ENCODE results near the gene SPTBN1.

- TF ChIP-seq, protein P1, sequence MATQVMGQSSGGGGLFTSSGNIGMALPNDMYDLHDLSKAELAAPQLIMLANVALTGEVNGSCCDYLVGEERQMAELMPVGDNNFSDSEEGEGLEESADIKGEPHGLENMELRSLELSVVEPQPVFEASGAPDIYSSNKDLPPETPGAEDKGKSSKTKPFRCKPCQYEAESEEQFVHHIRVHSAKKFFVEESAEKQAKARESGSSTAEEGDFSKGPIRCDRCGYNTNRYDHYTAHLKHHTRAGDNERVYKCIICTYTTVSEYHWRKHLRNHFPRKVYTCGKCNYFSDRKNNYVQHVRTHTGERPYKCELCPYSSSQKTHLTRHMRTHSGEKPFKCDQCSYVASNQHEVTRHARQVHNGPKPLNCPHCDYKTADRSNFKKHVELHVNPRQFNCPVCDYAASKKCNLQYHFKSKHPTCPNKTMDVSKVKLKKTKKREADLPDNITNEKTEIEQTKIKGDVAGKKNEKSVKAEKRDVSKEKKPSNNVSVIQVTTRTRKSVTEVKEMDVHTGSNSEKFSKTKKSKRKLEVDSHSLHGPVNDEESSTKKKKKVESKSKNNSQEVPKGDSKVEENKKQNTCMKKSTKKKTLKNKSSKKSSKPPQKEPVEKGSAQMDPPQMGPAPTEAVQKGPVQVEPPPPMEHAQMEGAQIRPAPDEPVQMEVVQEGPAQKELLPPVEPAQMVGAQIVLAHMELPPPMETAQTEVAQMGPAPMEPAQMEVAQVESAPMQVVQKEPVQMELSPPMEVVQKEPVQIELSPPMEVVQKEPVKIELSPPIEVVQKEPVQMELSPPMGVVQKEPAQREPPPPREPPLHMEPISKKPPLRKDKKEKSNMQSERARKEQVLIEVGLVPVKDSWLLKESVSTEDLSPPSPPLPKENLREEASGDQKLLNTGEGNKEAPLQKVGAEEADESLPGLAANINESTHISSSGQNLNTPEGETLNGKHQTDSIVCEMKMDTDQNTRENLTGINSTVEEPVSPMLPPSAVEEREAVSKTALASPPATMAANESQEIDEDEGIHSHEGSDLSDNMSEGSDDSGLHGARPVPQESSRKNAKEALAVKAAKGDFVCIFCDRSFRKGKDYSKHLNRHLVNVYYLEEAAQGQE (IDR thresholded peaks at IDR 0.05; ENCODE audit: low read depth) = no peak
- no peak for TF ChIP-seq EP300 (IDR thresholded peaks at IDR 0.05; ENCODE audit: borderline replicate concordance)
- no peak for TF ChIP-seq TAF1 (IDR thresholded peaks at IDR 0.05; ENCODE audit: low read depth)
- TF ChIP-seq TCF12 (IDR thresholded peaks at IDR 0.05; ENCODE audit: low read depth) = no peak
- TF ChIP-seq, protein P2, sequence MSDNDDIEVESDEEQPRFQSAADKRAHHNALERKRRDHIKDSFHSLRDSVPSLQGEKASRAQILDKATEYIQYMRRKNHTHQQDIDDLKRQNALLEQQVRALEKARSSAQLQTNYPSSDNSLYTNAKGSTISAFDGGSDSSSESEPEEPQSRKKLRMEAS (IDR thresholded peaks at IDR 0.05) = no peak
- TF ChIP-seq CEBPB (IDR thresholded peaks at IDR 0.05) = no peak
- TF ChIP-seq USF1 (IDR thresholded peaks at IDR 0.05) = no peak
- no peak for TF ChIP-seq CREB1 (IDR thresholded peaks at IDR 0.05; ENCODE audit: low read depth)
- TF ChIP-seq YY1 (IDR thresholded peaks at IDR 0.05; ENCODE audit: low read depth) = no peak
- no peak for TF ChIP-seq EGR1 (IDR thresholded peaks at IDR 0.05)
- no peak for TF ChIP-seq FOXM1 (IDR thresholded peaks at IDR 0.05; ENCODE audit: borderline replicate concordance, low read depth)
Observed at GRCh38 chr2:54697934-54698333, 241.8 kb downstream of the SPTBN1 start.
